Measurements from ENCODE around the gene MBIP.

DNA sequence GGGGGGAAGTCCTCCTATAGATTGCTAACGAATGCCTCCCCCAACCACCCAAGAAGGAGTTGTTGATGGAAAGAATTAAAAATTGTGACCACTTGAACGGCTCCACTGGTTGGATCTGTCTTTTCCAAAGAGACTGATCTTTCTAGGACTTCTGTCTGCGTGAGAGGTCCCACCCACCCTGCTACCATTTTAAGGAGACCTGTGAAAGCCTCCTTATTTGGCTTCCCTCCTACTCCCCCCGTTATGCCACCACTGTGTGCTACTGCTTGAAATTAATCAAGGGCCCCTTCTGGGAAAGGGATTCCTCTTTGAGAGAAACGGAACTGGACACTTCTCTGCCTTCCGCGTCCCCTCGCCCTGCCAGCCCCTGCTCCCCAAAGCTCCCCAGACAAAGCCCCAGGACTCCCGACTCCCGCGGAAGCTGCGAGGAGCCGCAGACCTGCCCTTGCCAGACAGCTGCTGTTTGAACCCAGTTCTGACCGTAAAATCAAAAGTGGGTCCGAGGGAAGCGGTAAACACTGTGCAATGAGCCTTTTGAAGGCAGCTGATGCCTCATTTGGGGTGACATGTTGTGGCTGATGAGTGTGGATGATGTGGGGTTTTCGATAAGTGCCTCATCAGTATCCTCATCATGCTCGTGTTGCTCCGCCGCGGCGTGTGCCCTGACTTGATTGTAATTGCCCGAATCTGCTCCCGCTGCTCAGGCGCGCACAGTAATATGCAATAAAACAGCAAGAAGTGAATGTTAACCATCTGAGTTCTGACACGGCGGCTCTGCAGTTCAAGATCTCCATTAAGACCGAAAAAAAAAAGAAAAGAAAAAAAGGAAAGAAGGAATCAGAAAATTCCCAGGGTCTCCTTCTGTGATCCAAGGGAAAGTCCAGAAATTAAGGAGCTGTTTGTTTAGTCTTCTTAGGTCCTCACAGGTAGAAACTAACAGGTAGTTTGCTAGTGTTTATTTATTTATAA is 48.2 kb downstream of the MBIP start:
- TF ChIP-seq ZSCAN30 (tag by site-specific recombination; IDR thresholded peaks at IDR 0.05) (0 out of 2 replicates have a peak, but pooled peaks have one; percentile 15), ZNF274 (IDR thresholded peaks at IDR 0.05; ENCODE audit: low read length) (no peak), ZNF274 (tag by site-specific recombination; IDR thresholded peaks at IDR 0.05; ENCODE audit: borderline replicate concordance) (no peak), KLF16 (tag by site-specific recombination; IDR thresholded peaks at IDR 0.05) (no peak), ZNF175 (tag by site-specific recombination; IDR thresholded peaks at IDR 0.05) (no peak), ZSCAN23 (tag by site-specific recombination; IDR thresholded peaks at IDR 0.05) (no peak), MEIS1 (CRISPR knock-in tag; IDR thresholded peaks at IDR 0.05; ENCODE audit: borderline replicate concordance) (no peak), ZNF843 (tag by site-specific recombination; IDR thresholded peaks at IDR 0.05) (no peak)
- TF ChIP-seq, protein P1, sequence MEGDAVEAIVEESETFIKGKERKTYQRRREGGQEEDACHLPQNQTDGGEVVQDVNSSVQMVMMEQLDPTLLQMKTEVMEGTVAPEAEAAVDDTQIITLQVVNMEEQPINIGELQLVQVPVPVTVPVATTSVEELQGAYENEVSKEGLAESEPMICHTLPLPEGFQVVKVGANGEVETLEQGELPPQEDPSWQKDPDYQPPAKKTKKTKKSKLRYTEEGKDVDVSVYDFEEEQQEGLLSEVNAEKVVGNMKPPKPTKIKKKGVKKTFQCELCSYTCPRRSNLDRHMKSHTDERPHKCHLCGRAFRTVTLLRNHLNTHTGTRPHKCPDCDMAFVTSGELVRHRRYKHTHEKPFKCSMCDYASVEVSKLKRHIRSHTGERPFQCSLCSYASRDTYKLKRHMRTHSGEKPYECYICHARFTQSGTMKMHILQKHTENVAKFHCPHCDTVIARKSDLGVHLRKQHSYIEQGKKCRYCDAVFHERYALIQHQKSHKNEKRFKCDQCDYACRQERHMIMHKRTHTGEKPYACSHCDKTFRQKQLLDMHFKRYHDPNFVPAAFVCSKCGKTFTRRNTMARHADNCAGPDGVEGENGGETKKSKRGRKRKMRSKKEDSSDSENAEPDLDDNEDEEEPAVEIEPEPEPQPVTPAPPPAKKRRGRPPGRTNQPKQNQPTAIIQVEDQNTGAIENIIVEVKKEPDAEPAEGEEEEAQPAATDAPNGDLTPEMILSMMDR (tag by site-specific recombination; IDR thresholded peaks at IDR 0.05), result no peak
- TF ChIP-seq, protein P2, sequence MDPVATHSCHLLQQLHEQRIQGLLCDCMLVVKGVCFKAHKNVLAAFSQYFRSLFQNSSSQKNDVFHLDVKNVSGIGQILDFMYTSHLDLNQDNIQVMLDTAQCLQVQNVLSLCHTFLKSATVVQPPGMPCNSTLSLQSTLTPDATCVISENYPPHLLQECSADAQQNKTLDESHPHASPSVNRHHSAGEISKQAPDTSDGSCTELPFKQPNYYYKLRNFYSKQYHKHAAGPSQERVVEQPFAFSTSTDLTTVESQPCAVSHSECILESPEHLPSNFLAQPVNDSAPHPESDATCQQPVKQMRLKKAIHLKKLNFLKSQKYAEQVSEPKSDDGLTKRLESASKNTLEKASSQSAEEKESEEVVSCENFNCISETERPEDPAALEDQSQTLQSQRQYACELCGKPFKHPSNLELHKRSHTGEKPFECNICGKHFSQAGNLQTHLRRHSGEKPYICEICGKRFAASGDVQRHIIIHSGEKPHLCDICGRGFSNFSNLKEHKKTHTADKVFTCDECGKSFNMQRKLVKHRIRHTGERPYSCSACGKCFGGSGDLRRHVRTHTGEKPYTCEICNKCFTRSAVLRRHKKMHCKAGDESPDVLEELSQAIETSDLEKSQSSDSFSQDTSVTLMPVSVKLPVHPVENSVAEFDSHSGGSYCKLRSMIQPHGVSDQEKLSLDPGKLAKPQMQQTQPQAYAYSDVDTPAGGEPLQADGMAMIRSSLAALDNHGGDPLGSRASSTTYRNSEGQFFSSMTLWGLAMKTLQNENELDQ (tag by site-specific recombination; IDR thresholded peaks at IDR 0.05; ENCODE audit: low read depth), result no peak
